DOHH2 (cell line): ENCODE data around the gene RBP5.

ENCODE experiments used
- H3F3A ChIP-seq: fragments of 200-600 bp; sonication (generic), shearing (Covaris generic); 2 replicates; pipeline ENCODE4 v1.6.0; 2016; ENCODE audit warnings: antibody characterized with exemption, mild to moderate bottlenecking; ENCODE audit not compliant: control insufficient read depth, insufficient read depth
- H3K27ac ChIP-seq: fragments of 200-600 bp; sonication (generic); 2 replicates; pipeline ENCODE4 v1.5.1; 2014; ENCODE audit warnings: low read depth, mild to moderate bottlenecking, low read length, moderate library complexity
- H3K27me3 ChIP-seq: fragments of 200-600 bp; sonication (generic); 2 replicates; pipeline ENCODE4 v1.6.1; 2014; ENCODE audit warnings: mild to moderate bottlenecking, low read length, mixed read lengths; ENCODE audit not compliant: control insufficient read depth
- H3K36me3 ChIP-seq: fragments of 200-600 bp; sonication (generic); 2 replicates; pipeline ENCODE4 v1.6.1; 2014; ENCODE audit warnings: mild to moderate bottlenecking, low read length, moderate library complexity, mixed read lengths; ENCODE audit not compliant: control insufficient read depth
- H3K4me1 ChIP-seq: fragments of 200-600 bp; sonication (generic); 2 replicates; pipeline ENCODE4 v1.6.1; 2014; ENCODE audit warnings: mild to moderate bottlenecking, low read length, mixed read lengths; ENCODE audit not compliant: control insufficient read depth
- H3K4me2 ChIP-seq: fragments of 200-600 bp; sonication (generic); 2 replicates; pipeline ENCODE4 v1.6.0; 2014; ENCODE audit warnings: mild to moderate bottlenecking, low read length, moderate library complexity
- H3K4me3 ChIP-seq: fragments of 200-600 bp; sonication (generic); 2 replicates; pipeline ENCODE4 v1.5.1; 2014; ENCODE audit warnings: mild to moderate bottlenecking, low read length, mixed read lengths
- H3K79me2 ChIP-seq: fragments of 200-600 bp; sonication (generic); 2 replicates; pipeline ENCODE4 v1.6.1; 2014; ENCODE audit warnings: mild to moderate bottlenecking, low read length, mixed read lengths; ENCODE audit not compliant: control insufficient read depth
- H3K9me2 ChIP-seq: fragments of 200-600 bp; sonication (generic); replicated peaks from 2 replicates; pipeline ENCODE4 v1.6.1; 2014; ENCODE audit warnings: mild to moderate bottlenecking, low read length, mixed read lengths; ENCODE audit not compliant: control insufficient read depth
- H3K9me3 ChIP-seq: fragments of 200-600 bp; sonication (generic); 2 replicates; pipeline ENCODE4 v1.6.1; 2014; ENCODE audit warnings: antibody characterized with exemption, low read length, mixed read lengths; ENCODE audit not compliant: control insufficient read depth, insufficient read depth
- H4K20me1 ChIP-seq: fragments of 200-600 bp; sonication (generic); 2 replicates; pipeline ENCODE4 v1.6.0; 2014; ENCODE audit warnings: low read depth, mild to moderate bottlenecking, antibody characterized with exemption, low read length, moderate library complexity; ENCODE audit not compliant: control insufficient read depth, insufficient read depth
- CTCF ChIP-seq: fragments of 200-600 bp; sonication (generic); IDR thresholded peaks from one replicate; pipeline ENCODE4 v1.5.1; 2014; ENCODE audit warnings: antibody characterized with exemption, mild to moderate bottlenecking, low read depth, low read length; ENCODE audit not compliant: poor library complexity, severe bottlenecking
- EZH2phosphoT487 ChIP-seq: fragments of 200-600 bp; sonication (generic); IDR thresholded peaks from 2 replicates; pipeline ENCODE4 v1.6.1; 2017; ENCODE audit warnings: borderline replicate concordance, mild to moderate bottlenecking, antibody characterized with exemption, low read length, moderate library complexity, mixed read lengths

The RBP5 gene

GRCh38 chr12:7144414-7145120 is 15.9 kb upstream of the RBP5 start:
- H3K4me2 ChIP-seq = no peak overlapping the region
- H3K79me2 ChIP-seq = no peaks in the 10 kb centered on the region
- H3K36me3 ChIP-seq = no peaks in the 10 kb centered on the region
- no peaks in the 10 kb centered on the region for H3K4me1 ChIP-seq
- H3F3A ChIP-seq = no peaks in the 10 kb centered on the region
- H3K9me3 ChIP-seq = no peaks in the 10 kb centered on the region
- H3K27me3 ChIP-seq = no peaks in the 10 kb centered on the region
- no peak overlapping the region for H3K4me3 ChIP-seq
- H4K20me1 ChIP-seq = no peaks in the 10 kb centered on the region
- no peak overlapping the region for H3K27ac ChIP-seq
- H3K9me2 ChIP-seq = no peaks in the 10 kb centered on the region
- TF ChIP-seq EZH2phosphoT487 (no peak), CTCF (peak; percentile 72)

DNA sequence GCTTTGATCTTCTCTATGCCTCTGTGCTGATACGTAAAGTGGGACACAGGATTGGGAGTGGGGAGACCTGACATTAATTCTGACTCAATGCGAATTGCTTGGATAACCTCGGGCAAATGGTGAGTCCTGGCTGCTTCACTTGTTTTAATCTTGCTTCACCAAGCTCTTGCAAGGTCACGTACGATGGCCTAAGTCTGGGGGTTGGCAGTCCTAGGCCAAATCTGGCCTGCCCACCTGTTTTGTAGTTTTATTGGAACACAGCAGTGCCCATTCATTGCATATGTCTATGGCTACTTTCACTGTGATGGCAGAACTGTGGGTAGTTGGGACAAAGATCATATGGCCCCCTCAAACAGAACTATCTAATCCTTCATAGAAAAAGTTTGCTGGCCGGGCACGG is 14.9 kb upstream of the RBP5 start:
- Histone ChIP-seq H3K4me3 (no peak overlapping the region), H3F3A (no peaks in the 10 kb centered on the region), H3K36me3 (no peaks in the 10 kb centered on the region), H4K20me1 (no peaks in the 10 kb centered on the region), H3K9me2 (no peaks in the 10 kb centered on the region), H3K4me1 (no peaks in the 10 kb centered on the region), H3K9me3 (no peaks in the 10 kb centered on the region), H3K27ac (no peak overlapping the region), H3K79me2 (no peaks in the 10 kb centered on the region), H3K27me3 (no peaks in the 10 kb centered on the region), H3K4me2 (no peak overlapping the region)
- TF ChIP-seq CTCF (no peak), EZH2phosphoT487 (no peak)

- no peak overlapping the region for H3K27ac ChIP-seq
- no peaks in the 10 kb centered on the region for H3K9me3 ChIP-seq
- no peak for TF ChIP-seq EZH2phosphoT487
- no peak for TF ChIP-seq CTCF
Observed at GRCh38 chr12:7142809-7143465, 14.2 kb upstream of the RBP5 start.

More at GRCh38 chr12:7142809-7143465, 14.2 kb upstream of the RBP5 start:
- no peaks in the 10 kb centered on the region for H3K9me2 ChIP-seq
- H3K27me3 ChIP-seq = no peaks in the 10 kb centered on the region
- H3K4me1 ChIP-seq = no peaks in the 10 kb centered on the region
- no peaks in the 10 kb centered on the region for H3K79me2 ChIP-seq
- H3K36me3 ChIP-seq = no peaks in the 10 kb centered on the region
- H3F3A ChIP-seq = no peaks in the 10 kb centered on the region
- H3K4me3 ChIP-seq = no peak overlapping the region
- no peak overlapping the region for H3K4me2 ChIP-seq
- no peaks in the 10 kb centered on the region for H4K20me1 ChIP-seq
